ENCODE data around the gene OR2V2. TPM values are rescaled to one million over a fixed set of nuclear protein-coding genes. Genes with fewer than 3 reads are reported as not detected.

The OR2V2 gene
- total and polyA plus RNA-seq, 12 donors, result not detected

DNA sequence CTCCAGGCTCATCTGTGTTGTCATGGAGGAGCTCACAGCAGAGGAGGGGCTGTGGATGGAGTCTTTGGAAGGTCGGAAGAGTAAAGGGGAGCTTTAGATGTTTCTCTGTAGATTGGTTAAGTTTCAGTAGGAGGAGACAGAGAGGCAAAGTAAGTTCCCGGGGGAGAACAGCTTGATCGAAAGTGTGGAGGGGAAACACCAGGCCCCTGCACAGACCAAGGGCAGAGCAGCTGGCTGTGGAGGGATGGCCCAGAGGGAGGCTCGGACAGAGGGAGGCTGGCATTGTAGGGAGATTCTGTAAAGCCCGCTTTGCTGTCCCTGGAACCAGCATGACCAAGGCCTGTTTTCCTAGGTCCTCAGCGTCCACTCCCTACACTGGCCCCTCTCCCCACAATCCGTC, 5.3 kb upstream of the OR2V2 start:
- Histone ChIP-seq H3K27me3 (peaks cover 8% of the 10 kb centered on the region), H3K27ac (no peak overlapping the region), H3K36me3 (replicated peaks in 1 of 2) (no peaks in the 10 kb centered on the region), H3K9me3 (replicated peaks in 1 of 3) (no peaks in the 10 kb centered on the region), H3K4me3 (no peak overlapping the region), H3K4me1 (replicated peaks in 1 of 2) (no peaks in the 10 kb centered on the region)
- intact Hi-C loops (cut with DNase I), result no loop called here
- TF ChIP-seq POLR2A (IDR thresholded peaks at IDR 0.05), result no peak
- TF ChIP-seq CTCF (IDR thresholded peaks at IDR 0.05), result no peak
- DNase-seq, result no peak
- 70 to 75% (median 72%) methylated on average over 5 to 7 of the region's 7 CpGs for WGBS, 4 donors

- intact Hi-C loops (cut with DNase I), result no loop called here
- DNase-seq, result no peak
- Histone ChIP-seq H3K4me1 (replicated peaks in 1 of 2) (no peaks in the 10 kb centered on the region), H3K27ac (no peak overlapping the region), H3K36me3 (replicated peaks in 1 of 2) (no peaks in the 10 kb centered on the region), H3K27me3 (peaks cover 8% of the 10 kb centered on the region), H3K4me3 (no peak overlapping the region), H3K9me3 (replicated peaks in 1 of 3) (no peaks in the 10 kb centered on the region)
- WGBS, 4 donors, result 22 to 46% (median 40%) methylated on average over 1 of the region's 1 CpG
- TF ChIP-seq CTCF (IDR thresholded peaks at IDR 0.05) (no peak), POLR2A (IDR thresholded peaks at IDR 0.05) (no peak)
These were observed 2.3 kb upstream of the OR2V2 start for GRCh38 chr5:181145133-181145532.

DNA sequence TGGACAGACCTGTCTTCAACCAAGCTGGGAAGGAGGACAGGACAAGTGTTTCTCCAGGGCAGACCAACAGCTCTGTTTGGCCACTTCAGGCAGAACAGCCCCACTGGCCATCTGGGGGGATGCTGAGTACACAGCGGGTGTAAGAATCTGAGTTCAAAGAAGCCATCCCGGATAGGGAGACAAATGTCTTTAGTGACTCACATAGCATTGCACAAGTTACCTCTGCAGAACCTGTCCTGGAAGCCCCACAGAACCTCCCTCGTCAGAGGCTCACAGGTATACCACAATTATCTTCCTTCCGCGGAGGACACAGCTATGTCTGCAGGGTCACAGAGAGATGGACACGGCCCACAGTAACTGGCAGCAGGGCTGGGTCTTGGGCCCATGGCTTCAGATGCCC, 2.0 kb downstream of the OR2V2 start:
- Histone ChIP-seq H3K36me3 (replicated peaks in 1 of 2) (no peaks in the 10 kb centered on the region), H3K4me1 (replicated peaks in 1 of 2) (no peaks in the 10 kb centered on the region), H3K4me3 (no peak overlapping the region), H3K27ac (no peak overlapping the region), H3K27me3 (peaks cover 3% of the 10 kb centered on the region), H3K9me3 (replicated peaks in 1 of 3) (no peaks in the 10 kb centered on the region)
- intact Hi-C loops (cut with DNase I), result no loop called here
- 73 to 78% (median 75%) methylated on average over 6 of the region's 6 CpGs for WGBS, 4 donors
- no peak for DNase-seq
- TF ChIP-seq POLR2A (IDR thresholded peaks at IDR 0.05) (no peak), CTCF (IDR thresholded peaks at IDR 0.05) (no peak)

DNA sequence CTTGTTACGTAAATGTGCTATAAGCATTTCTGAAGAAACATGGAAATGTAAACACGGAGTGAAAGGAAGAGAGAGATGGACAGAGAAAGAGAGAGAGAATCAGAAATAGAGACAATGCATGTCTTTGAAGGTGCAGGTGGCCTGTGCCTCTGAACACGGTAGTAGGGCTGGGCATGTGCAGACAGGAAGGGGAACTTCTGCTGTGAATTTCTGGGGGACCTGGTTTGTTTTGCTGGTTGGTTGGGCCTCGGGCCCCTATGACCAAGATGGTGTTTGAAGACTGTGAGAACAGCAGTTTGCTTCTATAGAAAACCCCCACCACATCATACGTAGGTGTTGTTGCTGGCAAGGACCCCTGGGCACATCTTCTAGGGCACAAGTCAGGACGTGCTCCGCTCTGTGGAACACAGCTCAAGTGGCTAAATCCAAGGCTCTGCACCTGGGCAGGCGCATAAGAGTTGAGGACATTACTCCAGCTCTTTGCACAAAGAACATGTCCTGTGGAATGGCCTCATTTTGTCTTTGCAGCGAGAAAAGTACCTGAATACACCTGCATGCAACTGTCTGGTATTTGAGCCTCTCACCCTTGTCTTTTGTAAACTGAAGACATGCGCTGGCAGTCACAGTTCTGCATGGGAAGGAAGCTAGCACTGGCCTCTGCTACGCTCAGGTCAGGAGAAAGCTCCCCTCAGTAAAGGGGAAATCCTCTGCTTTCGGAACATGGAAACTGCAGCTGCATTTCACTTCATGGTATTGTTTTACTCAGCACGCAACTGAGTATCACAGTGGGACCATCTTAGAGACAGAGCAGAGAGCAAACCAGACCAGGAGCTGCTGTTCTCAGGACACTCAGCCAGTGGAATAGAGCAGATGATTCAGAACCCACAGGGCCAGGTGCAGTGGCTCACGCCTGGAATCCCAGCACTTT, 2.7 kb downstream of the OR2V2 start:
- intact Hi-C loops (cut with DNase I), result loop anchor here in 1 of 2 donors (10.0 kb wide), 2 partner anchors 275 to 365 kb away; no protein-coding TSS in a partner anchor
- Histone ChIP-seq H3K4me1 (replicated peaks in 1 of 2) (no peaks in the 10 kb centered on the region), H3K9me3 (replicated peaks in 1 of 3) (no peaks in the 10 kb centered on the region), H3K4me3 (no peak overlapping the region), H3K36me3 (replicated peaks in 1 of 2) (no peaks in the 10 kb centered on the region), H3K27ac (no peak overlapping the region), H3K27me3 (peaks cover 3% of the 10 kb centered on the region)
- TF ChIP-seq CTCF (IDR thresholded peaks at IDR 0.05) (no peak), POLR2A (IDR thresholded peaks at IDR 0.05) (no peak)
- WGBS, 4 donors, result 63 to 78% (median 71%) methylated on average over 13 to 14 of the region's 14 CpGs
- no peak for DNase-seq
